H1 (cell line): ENCODE results near the gene CCDC116. TPM values are rescaled to one million over a fixed set of nuclear protein-coding genes. Genes with fewer than 3 reads are reported as not detected.

ENCODE experiments used
- CTCF ChIA-PET: fragments of 300-600 bp; sonication (Branson Sonifier 250); formaldehyde crosslinking; loops from one replicate; lab custom pipeline; 2021; ENCODE audit not compliant: partially characterized antibody; lab: Charles Lee
- POLR2A ChIA-PET: fragments of 300-600 bp; sonication (Branson Sonifier 250); formaldehyde crosslinking; loops from one replicate; lab custom pipeline; 2021; ENCODE audit warnings: inconsistent platforms; ENCODE audit not compliant: partially characterized antibody; lab: Charles Lee
- DNase-seq, 2 experiments: peaks; one replicate each; pipeline versions ENCODE4 v3.0.0 to v3.0.0-alpha.2; 2010 to 2022; ENCODE audit warnings: low spot score in 2 of 2, low read depth in 1 of 2, mixed read lengths in 1 of 2
- FAIRE-seq: peaks from 2 replicates; lab custom pipeline; 2011; peaks lifted over from hg19 to GRCh38; lab: Jason Lieb, UNC
- H2AFZ ChIP-seq: 2 replicates; pipeline ENCODE4 v1.8.1; 2012; ENCODE audit warnings: low read length, inconsistent platforms
- H2AK5ac ChIP-seq: 2 replicates; pipeline ENCODE4 v1.6.1; 2013; ENCODE audit warnings: low read depth, low read length
- H2BK120ac ChIP-seq: replicated peaks from 2 replicates; pipeline ENCODE3; 2013; ENCODE audit warnings: low read depth, low read length, inconsistent platforms
- H2BK12ac ChIP-seq: 2 replicates; pipeline ENCODE4 v1.6.1; 2013; ENCODE audit warnings: low read depth, low read length
- H2BK15ac ChIP-seq: 2 replicates; pipeline ENCODE4 v1.6.1; 2013; ENCODE audit warnings: low read length
- H2BK20ac ChIP-seq: 2 replicates; pipeline ENCODE4 v1.6.1; 2013; ENCODE audit warnings: low read length
- H2BK5ac ChIP-seq: 2 replicates; pipeline ENCODE4 v1.6.1; 2013; ENCODE audit warnings: low read depth, low read length
- H3K14ac ChIP-seq: 2 replicates; pipeline ENCODE4 v1.6.1; 2013; ENCODE audit warnings: inconsistent platforms; ENCODE audit not compliant: insufficient read length
- H3K18ac ChIP-seq: 2 replicates; pipeline ENCODE4 v1.6.1; 2013; ENCODE audit warnings: low read length; ENCODE audit errors: extremely low read depth
- H3K23ac ChIP-seq: 2 replicates; pipeline ENCODE4 v1.6.1; 2013; ENCODE audit warnings: inconsistent platforms; ENCODE audit not compliant: insufficient read length
- H3K23me2 ChIP-seq: 2 replicates; pipeline ENCODE4 v1.6.1; 2013; ENCODE audit warnings: low read depth, low read length
- H3K27ac ChIP-seq: 2 replicates; pipeline ENCODE4 v1.6.1; 2011; ENCODE audit warnings: low read depth, low read length, inconsistent platforms
- H3K27me3 ChIP-seq, 4 experiments: replicated peaks in 1 of 4; 1 replicate in 1 of 4; 2 replicates in 3 of 4; pipeline versions ENCODE4 v1.6.1 to v1.8.1; 2011 to 2013; ENCODE audit warnings: low read length in 3 of 4, mild to moderate bottlenecking in 3 of 4, inconsistent platforms in 2 of 4, mixed read lengths in 2 of 4, moderate library complexity in 1 of 4; ENCODE audit not compliant: control insufficient read depth in 3 of 4, insufficient read depth in 3 of 4; ENCODE audit errors: extremely low read depth in 1 of 4
- H3K36me3 ChIP-seq, 4 experiments: 2 replicates each; pipeline versions ENCODE4 v1.6.1 to v1.8.1; 2011 to 2013; ENCODE audit warnings: mild to moderate bottlenecking in 4 of 4, low read length in 3 of 4, moderate library complexity in 2 of 4, control low read depth in 1 of 4, inconsistent platforms in 1 of 4; ENCODE audit not compliant: insufficient read depth in 4 of 4, control insufficient read depth in 2 of 4
- H3K4ac ChIP-seq: replicated peaks from 2 replicates; pipeline ENCODE3; 2013; ENCODE audit warnings: low read length, low read depth, mixed read lengths, inconsistent platforms; ENCODE audit not compliant: insufficient read length
- H3K4me1 ChIP-seq, 4 experiments: replicated peaks in 1 of 4; 1 replicate in 1 of 4; 2 replicates in 3 of 4; pipeline versions ENCODE4 v1.6.1 to v1.8.1; 2011 to 2013; ENCODE audit warnings: low read length in 3 of 4, inconsistent platforms in 2 of 4, mixed read lengths in 1 of 4; ENCODE audit not compliant: insufficient read depth in 4 of 4, control insufficient read depth in 3 of 4
- H3K4me2 ChIP-seq, 2 experiments: 2 replicates each; pipeline versions ENCODE4 v1.6.1 to v1.8.1; 2011 to 2013; ENCODE audit warnings: low read depth in 2 of 2, low read length in 2 of 2, control low read depth in 1 of 2, inconsistent platforms in 1 of 2, mild to moderate bottlenecking in 1 of 2; ENCODE audit not compliant: insufficient read depth in 1 of 2
- H3K4me3 ChIP-seq, 4 experiments: fragments of 200-600, 300-600 bp in 1 of 4; sonication (generic), shearing (Covaris generic), sonication (Bioruptor Twin) in 1 of 4; 2 replicates each; pipeline versions ENCODE4 v1.5.1 to v1.8.1; 2011 to 2016; ENCODE audit warnings: low read length in 4 of 4, low read depth in 3 of 4, control low read depth in 2 of 4, inconsistent platforms in 2 of 4, mild to moderate bottlenecking in 2 of 4, mixed read lengths in 1 of 4, moderate library complexity in 1 of 4; ENCODE audit not compliant: insufficient read depth in 2 of 4; ENCODE audit errors: extremely low read depth in 1 of 4
- H3K56ac ChIP-seq: replicated peaks from 2 replicates; pipeline ENCODE3; 2013; ENCODE audit warnings: low read depth, mild to moderate bottlenecking, mixed read lengths, low read length, inconsistent platforms; ENCODE audit not compliant: insufficient read length
- H3K79me1 ChIP-seq: 2 replicates; pipeline ENCODE4 v1.6.1; 2013; ENCODE audit warnings: low read depth, low read length, control low read depth
- H3K79me2 ChIP-seq, 2 experiments: 2 replicates each; pipeline versions ENCODE4 v1.6.1 to v1.8.1; 2012 to 2013; ENCODE audit warnings: low read length in 2 of 2, mild to moderate bottlenecking in 2 of 2, inconsistent platforms in 1 of 2; ENCODE audit not compliant: insufficient read depth in 2 of 2, control insufficient read depth in 1 of 2
- H3K9ac ChIP-seq, 4 experiments: replicated peaks in 1 of 4; 1 replicate in 1 of 4; 2 replicates in 3 of 4; pipeline versions ENCODE4 v1.6.1 to v1.8.1; 2011 to 2013; ENCODE audit warnings: low read depth in 3 of 4, low read length in 3 of 4, control low read depth in 2 of 4, mild to moderate bottlenecking in 2 of 4, moderate library complexity in 2 of 4, inconsistent platforms in 1 of 4; ENCODE audit errors: extremely low read depth in 1 of 4
- H3K9me3 ChIP-seq, 2 experiments: 2 replicates each; pipeline versions ENCODE4 v1.6.1 to v1.8.1; 2012 to 2013; ENCODE audit warnings: mild to moderate bottlenecking in 2 of 2, moderate library complexity in 2 of 2, control low read depth in 1 of 2, inconsistent platforms in 1 of 2, low read depth in 1 of 2, low read length in 1 of 2, mixed read lengths in 1 of 2; ENCODE audit not compliant: insufficient read depth in 2 of 2
- H4K20me1 ChIP-seq, 2 experiments: replicated peaks in 1 of 2; 2 replicates each; pipeline versions ENCODE3 to v1.8.1; 2011 to 2013; ENCODE audit warnings: inconsistent platforms in 2 of 2, low read length in 2 of 2, mild to moderate bottlenecking in 1 of 2; ENCODE audit not compliant: insufficient read depth in 2 of 2, control insufficient read depth in 1 of 2
- H4K5ac ChIP-seq: 2 replicates; pipeline ENCODE4 v1.6.1; 2013; ENCODE audit warnings: low read length, low read depth, mixed read lengths, inconsistent platforms; ENCODE audit not compliant: insufficient read length
- H4K8ac ChIP-seq: 2 replicates; pipeline ENCODE4 v1.8.0; 2013; ENCODE audit warnings: mild to moderate bottlenecking, moderate library complexity, low read length, inconsistent platforms; ENCODE audit not compliant: insufficient read depth; ENCODE audit errors: extremely low read depth
- H4K91ac ChIP-seq: replicated peaks from 2 replicates; pipeline ENCODE3; 2013; ENCODE audit warnings: low read length, mixed read lengths, inconsistent platforms; ENCODE audit not compliant: insufficient read length
- HDAC6 ChIP-seq: IDR thresholded peaks from one replicate; pipeline ENCODE4 v1.7.1; 2012; ENCODE audit warnings: low read depth, mild to moderate bottlenecking, inconsistent platforms, low read length, moderate library complexity
- PHF8 ChIP-seq: fragments of 200-600 bp; sonication (generic); conservative IDR thresholded peaks from 2 replicates; pipeline ENCODE4 v1.7.1; 2012; ENCODE audit warnings: low read depth, mild to moderate bottlenecking, inconsistent platforms, low read length, moderate library complexity
- POLR2A ChIP-seq, 2 experiments: IDR thresholded peaks; 1 replicate in 1 of 2; 2 replicates in 1 of 2; pipeline ENCODE4 v1.6.1; 2011; ENCODE audit warnings: low read depth in 2 of 2, low read length in 2 of 2, mild to moderate bottlenecking in 2 of 2; ENCODE audit errors: control extremely low read depth in 1 of 2
- RAD21 ChIP-seq, 2 experiments: IDR thresholded peaks in 1 of 2; conservative IDR thresholded peaks in 1 of 2; 2 replicates each; pipeline ENCODE4 v1.6.1; 2011; ENCODE audit warnings: low read depth in 2 of 2, low read length in 2 of 2, improper control_type of control experiment in 1 of 2, inconsistent platforms in 1 of 2, mild to moderate bottlenecking in 1 of 2, moderate library complexity in 1 of 2
- WGBS, 2 experiments: shearing (Covaris generic) in 1 of 2; methylation state at CpG; one replicate each; pipeline versions ENCODE4 v1.1.6 to v1.1.7; 2013 to 2015; ENCODE audit warnings: low lambda C conversion rate in 2 of 2, mixed read lengths in 2 of 2, inconsistent platforms in 1 of 2, low coverage in 1 of 2, missing lambda C conversion rate in 1 of 2; ENCODE audit not compliant: insufficient replicate concordance in 2 of 2, insufficient coverage in 1 of 2, insufficient read length in 1 of 2; ENCODE audit errors: extremely low coverage in 1 of 2, missing lambda C conversion rate in 1 of 2; 5-methylcytosine and 5-hydroxymethylcytosine counted together
- polyA plus RNA-seq, 7 experiments: library from polyadenylated mRNA; depleted of rRNA in 3 of 7; stranded (reverse) in 5 of 7; unstranded in 2 of 7; fragments of >200 nt in 5 of 7; fragments of 200-250 nt in 2 of 7; gene quantifications; 1 replicate in 5 of 7; 2 replicates in 1 of 7; 4 replicates in 1 of 7; pipeline versions ENCODE4 v1.2.1 to v1.2.3, GENCODE V29; 2011 to 2013; ENCODE audit warnings: missing spikeins in 2 of 7, mixed read lengths in 2 of 7
- total RNA-seq: library from RNA; stranded (reverse); fragmentation: NEBNext Ultra II Directional; extraction: Animal tissue kit (Norgen Biotek cat#: 25700); gene quantifications from 2 replicates; pipeline ENCODE4 v1.2.1, GENCODE V29; 2021

CCDC116 gene
- total and polyA plus RNA-seq, 2 of the 8 experiments (the other 6 are each of a cell fraction or from before 2014, with no cell fraction given), result 0.08 TPM; not detected in 1

DNA sequence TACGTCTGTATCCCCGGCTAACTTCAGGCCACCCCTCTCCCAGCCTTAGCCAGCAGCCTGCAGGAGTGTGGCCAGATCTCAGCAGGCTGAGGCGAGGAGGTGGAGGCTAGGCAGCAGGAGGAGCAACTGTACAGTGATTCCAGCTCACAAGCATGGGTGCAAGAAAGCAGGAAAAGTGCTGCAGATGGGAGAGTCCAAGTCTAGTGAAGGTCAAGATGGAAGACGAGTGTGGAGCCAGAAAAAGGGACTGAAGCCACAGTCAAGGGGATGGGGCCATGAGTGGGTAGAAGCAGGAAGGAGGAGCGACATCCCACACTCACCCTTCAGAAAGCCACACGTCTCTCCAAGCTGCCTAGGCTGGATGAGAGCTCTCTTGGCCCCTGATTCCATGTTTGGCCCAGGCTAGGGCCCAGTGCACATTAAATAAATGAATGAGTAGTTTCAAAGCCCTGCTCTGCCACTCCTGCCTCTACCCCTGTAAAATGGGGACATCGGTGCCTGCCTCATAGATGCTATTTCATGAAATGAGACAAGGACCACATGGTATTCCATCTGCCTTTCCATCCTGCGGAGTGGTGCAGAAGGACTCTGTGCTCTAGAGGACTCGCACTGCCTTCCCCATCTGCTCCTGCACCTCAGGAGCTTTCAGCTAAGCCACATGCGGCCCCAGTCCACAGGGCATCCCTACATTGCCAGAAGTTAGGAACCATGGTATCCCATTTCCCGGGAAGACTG lies 5.7 kb upstream of the CCDC116 start:
- Histone ChIP-seq H4K20me1 (peaks cover 21 to 28% of the 10 kb centered on the region in 2 experiments), H2BK5ac (no peak overlapping the region), H3K23ac (no peak overlapping the region), H3K79me1 (0 out of 2 replicates have a peak, but pooled peaks cover 4% of the 10 kb centered on the region), H3K79me2 (peaks cover 0 to 12% of the 10 kb centered on the region in 2 experiments; a peak in 1 of 4 replicates), H3K27ac (no peak overlapping the region), H4K8ac (no peak overlapping the region; the same call in 1 of the 2 replicates), H3K14ac (no peak overlapping the region), H2AFZ (no peak overlapping the region), H4K5ac (no peak overlapping the region), H3K4me1 (peaks cover 0 to 3% (median 2%) of the 10 kb centered on the region in 4 experiments; a peak in 3 of 7 replicates), H2BK15ac (no peak overlapping the region), H3K9me3 (no peaks in the 10 kb centered on the region), H3K18ac (no peak overlapping the region), H4K91ac (no peak overlapping the region), H3K4ac (no peak overlapping the region), H3K27me3 (no peaks in the 10 kb centered on the region), H2AK5ac (no peak overlapping the region), H2BK120ac (no peak overlapping the region), H3K9ac (no peak overlapping the region), H2BK20ac (no peak overlapping the region), H3K4me3 (no peak overlapping the region), H2BK12ac (no peak overlapping the region), H3K23me2 (no peaks in the 10 kb centered on the region; the same call in 1 of the 2 replicates), H3K4me2 (no peak overlapping the region), H3K36me3 (peaks cover 0 to 14% (median 3%) of the 10 kb centered on the region in 4 experiments; a peak in 4 of 8 replicates), H3K56ac (no peak overlapping the region)
- DNase-seq, result no peak
- POLR2A ChIA-PET, result interaction anchor here (0.8 to 10.2 kb wide), 6 partner anchors 11 to 58 kb away, joined by 3 to 74 read pairs (median 4); partner anchors contain the start of gene SDF2L1
- FAIRE-seq, result no peak
- no peak for TF ChIP-seq PHF8
- TF ChIP-seq POLR2A (IDR thresholded peaks at IDR 0.05; ENCODE audit: control extremely low read depth in 1 of 2, low read depth in 2 of 2, low read length in 2 of 2), result peak in 1 of 2 experiments; percentile 30; a peak in 1 of 3 replicates
- TF ChIP-seq RAD21 (IDR thresholded peaks at IDR 0.05 in 1 of 2, conservative IDR thresholded peaks at IDR 0.05 in 1 of 2; ENCODE audit: low read depth in 2 of 2, low read length in 2 of 2), result no peak
- TF ChIP-seq HDAC6, result no peak
- 80% methylated on average over 11 of the region's 11 CpGs; no CpG with 5 or more reads in 1 of the 2 experiments for WGBS, 2 experiments
- CTCF ChIA-PET, result interaction anchor here (0.9 to 24.1 kb wide), 5 partner anchors 12 to 375 kb away, joined by 3 to 499 read pairs (median 9); partner anchors contain the start of genes CCDC116 and SDF2L1
